Skin epidermis (tissue), 12 donors: Measurements from ENCODE around the gene EGR2.

Source experiments
- H3K27ac ChIP-seq, 21 experiments: fragments of 200-600 bp; sonication (generic) in 11 of 21; one replicate each; pipeline ENCODE4 v1.5.0; 2020; ENCODE audit warnings: mild to moderate bottlenecking in 3 of 21, inconsistent platforms in 2 of 21, moderate library complexity in 2 of 21
- H3K4me3 ChIP-seq, 7 experiments: fragments of 200-600 bp; sonication (generic) in 2 of 7; one replicate each; pipeline ENCODE4 v1.5.0; 2020; ENCODE audit warnings: inconsistent platforms in 2 of 7, mild to moderate bottlenecking in 2 of 7, moderate library complexity in 1 of 7

The EGR2 gene

GRCh38 chr10:62819141-62819920, 3.2 kb upstream of the EGR2 start:
- peak overlapping the region in 6 of 7 experiments; percentile 71 to 87 (median 77) for H3K4me3 ChIP-seq
- H3K27ac ChIP-seq: peak overlapping the region in 8 of 21 experiments; percentile 1 to 94 (median 84)

- Histone ChIP-seq H3K4me3 (peak overlapping the region; percentile 69 to 87 (median 74)), H3K27ac (peak overlapping the region in 16 of 21 experiments; percentile 7 to 95 (median 87))
Measured at GRCh38 chr10:62818426-62819011, 2.4 kb upstream of the EGR2 start.

GRCh38 chr10:62817766-62818425, 1.7 kb upstream of the EGR2 start:
- H3K4me3 ChIP-seq: peak overlapping the region; percentile 69 to 87 (median 74)
- H3K27ac ChIP-seq: peak overlapping the region in 20 of 21 experiments; percentile 23 to 95 (median 86)

GRCh38 chr10:62817121-62817765, 1.1 kb upstream of the EGR2 start:
- peak overlapping the region; percentile 69 to 87 (median 74) for H3K4me3 ChIP-seq

GRCh38 chr10:62816076-62816330, 163 bp downstream of the EGR2 start:
- H3K4me3 ChIP-seq: peak overlapping the region; percentile 69 to 87 (median 74)
- peak overlapping the region in 17 of 21 experiments; percentile 34 to 95 (median 87) for H3K27ac ChIP-seq

More at GRCh38 chr10:62817121-62817765, 1.1 kb upstream of the EGR2 start:
- peak overlapping the region; percentile 23 to 95 (median 86) for H3K27ac ChIP-seq

GRCh38 chr10:62815381-62816075, 638 bp downstream of the EGR2 start:
- Histone ChIP-seq H3K4me3 (peak overlapping the region; percentile 69 to 87 (median 74)), H3K27ac (peak overlapping the region in 16 of 21 experiments; percentile 21 to 94 (median 70))

- peak overlapping the region; percentile 69 to 87 (median 74) for H3K4me3 ChIP-seq
- peak overlapping the region in 16 of 21 experiments; percentile 21 to 94 (median 70) for H3K27ac ChIP-seq
Measured at GRCh38 chr10:62814756-62815380, 1.3 kb downstream of the EGR2 start.

GRCh38 chr10:62813981-62814380, 2.2 kb downstream of the EGR2 start:
- Histone ChIP-seq H3K4me3 (peak overlapping the region in 5 of 7 experiments; percentile 3 to 87 (median 80)), H3K27ac (peak overlapping the region in 1 of 21 experiments; percentile 65)

GRCh38 chr10:62813453-62813852, 2.7 kb downstream of the EGR2 start:
- Histone ChIP-seq H3K4me3 (peak overlapping the region in 2 of 7 experiments; percentile 80 to 87), H3K27ac (no peak overlapping the region)

- H3K27ac ChIP-seq: no peak overlapping the region
- H3K4me3 ChIP-seq: peak overlapping the region in 2 of 7 experiments; percentile 9 to 80
Measured at GRCh38 chr10:62812672-62813439, 3.3 kb downstream of the EGR2 start.

- Histone ChIP-seq H3K4me3 (no peak overlapping the region), H3K27ac (no peak overlapping the region)
Measured at GRCh38 chr10:62811159-62811875, 4.8 kb downstream of the EGR2 start.

GRCh38 chr10:62810156-62810902, 5.8 kb downstream of the EGR2 start:
- H3K4me3 ChIP-seq: no peak overlapping the region

GRCh38 chr10:62806251-62806650, 9.9 kb downstream of the EGR2 start:
- peak overlapping the region in 7 of 21 experiments; percentile 89 to 96 (median 95) for H3K27ac ChIP-seq
- H3K4me3 ChIP-seq: peak overlapping the region; percentile 68 to 95 (median 75)

More at GRCh38 chr10:62810156-62810902, 5.8 kb downstream of the EGR2 start:
- H3K27ac ChIP-seq: no peak overlapping the region

GRCh38 chr10:62805231-62806099, 10.7 kb downstream of the EGR2 start:
- Histone ChIP-seq H3K27ac (peak overlapping the region; percentile 61 to 98 (median 95)), H3K4me3 (peak overlapping the region; percentile 68 to 95 (median 75))

GRCh38 chr10:62804356-62805230, 11.6 kb downstream of the EGR2 start, which contains the start of gene ADO:
TSS of gene ADO (plus strand) at chr10:62804720. CDS start at chr10:62805060, 340 bp downstream.
- Histone ChIP-seq H3K27ac (peak within 1 kb of the TSS; percentile 61 to 98 (median 95)), H3K4me3 (peak within 1 kb of the TSS; percentile 68 to 95 (median 75))
